ENCODE measurements around the gene ATP13A3.
"Not testable (repeated sequence)": the region's sequence is repeated elsewhere in the genome, so short reads cannot be mapped to it uniquely, and the experiment has no call there.

The ATP13A3 gene

GRCh38 chr3:194499516-194499915 lies 12.7 kb upstream of the ATP13A3 start:
- DNase-seq, result not testable (repeated sequence)

- DNase-seq, result no peak
Measured at GRCh38 chr3:194497799-194498575, 11.2 kb upstream of the ATP13A3 start.

- DNase-seq, result peak in 1 of 6 experiments; percentile 7
Measured at GRCh38 chr3:194496217-194496919, 9.6 kb upstream of the ATP13A3 start.

- DNase-seq, result no peak
Measured at GRCh38 chr3:194494951-194495374, 8.2 kb upstream of the ATP13A3 start.

- DNase-seq, result not testable (repeated sequence)
Measured at GRCh38 chr3:194493995-194494927, 7.5 kb upstream of the ATP13A3 start.

GRCh38 chr3:194492001-194492400 lies 5.2 kb upstream of the ATP13A3 start:
- no peak for DNase-seq

GRCh38 chr3:194489736-194490612 lies 3.2 kb upstream of the ATP13A3 start:
- DNase-seq, result no peak

GRCh38 chr3:194488055-194488742 lies 1.4 kb upstream of the ATP13A3 start:
- peak in 2 of 6 experiments; percentile 27 to 36 for DNase-seq

- peak in 5 of 6 experiments; percentile 7 to 67 (median 46) for DNase-seq
Measured at GRCh38 chr3:194487289-194488054, 670 bp upstream of the ATP13A3 start.

- DNase-seq, result peak; percentile 10 to 51 (median 36)
Measured at GRCh38 chr3:194485881-194486539, 792 bp downstream of the ATP13A3 start.

- peak in 2 of 6 experiments; percentile 23 to 31 for DNase-seq
Measured at GRCh38 chr3:194485468-194485880, 1.3 kb downstream of the ATP13A3 start.

GRCh38 chr3:194484614-194485013 lies 2.2 kb downstream of the ATP13A3 start:
- no peak for DNase-seq

- no peak for DNase-seq
Measured at GRCh38 chr3:194483850-194484249, 3.0 kb downstream of the ATP13A3 start.

GRCh38 chr3:194482830-194483229 lies 4.0 kb downstream of the ATP13A3 start:
- DNase-seq, result not testable (repeated sequence)

- DNase-seq, result no peak
Measured at GRCh38 chr3:194482196-194482593, 4.6 kb downstream of the ATP13A3 start.

GRCh38 chr3:194481525-194482195 lies 5.1 kb downstream of the ATP13A3 start:
- DNase-seq, result no peak

GRCh38 chr3:194481103-194481502 lies 5.7 kb downstream of the ATP13A3 start:
- DNase-seq, result no peak

GRCh38 chr3:194476784-194477183 lies 10.0 kb downstream of the ATP13A3 start:
- DNase-seq, result no peak

- no peak for DNase-seq
Measured at GRCh38 chr3:194475978-194476377, 10.8 kb downstream of the ATP13A3 start.

Measured in stimulated activated naive CD4-positive, alpha-beta T cell (primary cell).